ENCODE measurements around the gene ADAMTSL4. TPM values are rescaled to one million over a fixed set of nuclear protein-coding genes. Genes with fewer than 3 reads are reported as not detected.

The ADAMTSL4 gene
- total RNA-seq, 1 donor from 2014 or later: 12.5 TPM

GRCh38 chr1:150535511-150536287, 13.5 kb upstream of the ADAMTSL4 start:
- H3K9me3 Mint-ChIP-seq: no peaks in the 10 kb centered on the region
- H3K4me3 Mint-ChIP-seq: no peak overlapping the region
- peaks cover 26% of the 10 kb centered on the region for H3K4me1 Mint-ChIP-seq (ENCODE audit: unreplicated experiment)
- no peak for DNase-seq (ENCODE audit: extremely low spot score, unreplicated experiment)
- TF ChIP-seq, protein P1, sequence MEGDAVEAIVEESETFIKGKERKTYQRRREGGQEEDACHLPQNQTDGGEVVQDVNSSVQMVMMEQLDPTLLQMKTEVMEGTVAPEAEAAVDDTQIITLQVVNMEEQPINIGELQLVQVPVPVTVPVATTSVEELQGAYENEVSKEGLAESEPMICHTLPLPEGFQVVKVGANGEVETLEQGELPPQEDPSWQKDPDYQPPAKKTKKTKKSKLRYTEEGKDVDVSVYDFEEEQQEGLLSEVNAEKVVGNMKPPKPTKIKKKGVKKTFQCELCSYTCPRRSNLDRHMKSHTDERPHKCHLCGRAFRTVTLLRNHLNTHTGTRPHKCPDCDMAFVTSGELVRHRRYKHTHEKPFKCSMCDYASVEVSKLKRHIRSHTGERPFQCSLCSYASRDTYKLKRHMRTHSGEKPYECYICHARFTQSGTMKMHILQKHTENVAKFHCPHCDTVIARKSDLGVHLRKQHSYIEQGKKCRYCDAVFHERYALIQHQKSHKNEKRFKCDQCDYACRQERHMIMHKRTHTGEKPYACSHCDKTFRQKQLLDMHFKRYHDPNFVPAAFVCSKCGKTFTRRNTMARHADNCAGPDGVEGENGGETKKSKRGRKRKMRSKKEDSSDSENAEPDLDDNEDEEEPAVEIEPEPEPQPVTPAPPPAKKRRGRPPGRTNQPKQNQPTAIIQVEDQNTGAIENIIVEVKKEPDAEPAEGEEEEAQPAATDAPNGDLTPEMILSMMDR (conservative IDR thresholded peaks at IDR 0.05): no peak
- peak overlapping the region; percentile 11 for H3K27ac Mint-ChIP-seq
- no peaks in the 10 kb centered on the region for H3K27me3 Mint-ChIP-seq
- H3K36me3 Mint-ChIP-seq: no peaks in the 10 kb centered on the region

DNA sequence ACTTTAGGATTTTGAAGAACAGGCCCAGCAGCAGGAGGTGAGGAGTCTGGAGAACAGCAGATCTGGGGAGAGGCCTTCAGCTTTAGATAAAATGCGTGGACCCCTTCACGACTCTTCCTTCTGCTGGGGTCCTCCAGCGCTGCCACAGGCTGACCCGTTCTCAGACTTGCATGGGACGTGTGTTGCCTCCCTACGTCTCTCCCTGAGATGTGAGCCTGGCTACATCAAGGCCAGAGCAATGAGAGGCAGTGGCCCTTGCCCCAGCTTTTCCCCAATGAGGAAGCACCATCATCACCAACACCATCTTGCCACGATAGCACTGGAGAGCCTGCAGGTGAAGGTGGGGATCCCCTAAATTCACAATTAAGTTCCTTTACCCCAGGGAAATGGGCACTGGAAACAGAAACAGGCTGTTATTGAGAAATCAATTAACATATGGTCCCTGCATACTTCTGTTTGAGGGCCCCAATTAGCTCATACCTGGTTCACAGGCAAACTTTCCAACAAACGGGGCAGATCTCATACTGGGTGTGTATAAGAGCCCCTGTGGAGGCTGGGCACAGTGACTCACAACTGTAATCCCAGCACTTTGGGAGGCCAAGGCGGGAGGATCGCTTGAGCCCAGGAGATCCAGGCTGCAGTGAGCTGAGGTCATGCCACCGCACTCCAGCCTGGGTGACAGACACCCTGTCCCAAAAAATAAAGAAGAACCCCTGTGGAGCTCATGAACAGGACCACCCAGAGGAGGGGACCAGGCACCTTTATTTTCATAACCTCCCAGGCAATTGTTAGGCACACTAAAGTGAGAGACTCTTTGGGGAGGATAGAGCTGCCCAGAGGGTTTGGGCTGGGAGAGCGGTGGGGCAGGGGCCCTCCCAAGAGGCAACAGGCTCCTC, 12.1 kb upstream of the ADAMTSL4 start:
- Mint-ChIP-seq H3K27ac (no peak overlapping the region), H3K36me3 (no peaks in the 10 kb centered on the region), H3K27me3 (no peaks in the 10 kb centered on the region), H3K9me3 (no peaks in the 10 kb centered on the region), H3K4me1 (ENCODE audit: unreplicated experiment) (peaks cover 18% of the 10 kb centered on the region), H3K4me3 (no peak overlapping the region)
- TF ChIP-seq, protein P1 (conservative IDR thresholded peaks at IDR 0.05): no peak
- no peak for DNase-seq (ENCODE audit: extremely low spot score, unreplicated experiment)

DNA sequence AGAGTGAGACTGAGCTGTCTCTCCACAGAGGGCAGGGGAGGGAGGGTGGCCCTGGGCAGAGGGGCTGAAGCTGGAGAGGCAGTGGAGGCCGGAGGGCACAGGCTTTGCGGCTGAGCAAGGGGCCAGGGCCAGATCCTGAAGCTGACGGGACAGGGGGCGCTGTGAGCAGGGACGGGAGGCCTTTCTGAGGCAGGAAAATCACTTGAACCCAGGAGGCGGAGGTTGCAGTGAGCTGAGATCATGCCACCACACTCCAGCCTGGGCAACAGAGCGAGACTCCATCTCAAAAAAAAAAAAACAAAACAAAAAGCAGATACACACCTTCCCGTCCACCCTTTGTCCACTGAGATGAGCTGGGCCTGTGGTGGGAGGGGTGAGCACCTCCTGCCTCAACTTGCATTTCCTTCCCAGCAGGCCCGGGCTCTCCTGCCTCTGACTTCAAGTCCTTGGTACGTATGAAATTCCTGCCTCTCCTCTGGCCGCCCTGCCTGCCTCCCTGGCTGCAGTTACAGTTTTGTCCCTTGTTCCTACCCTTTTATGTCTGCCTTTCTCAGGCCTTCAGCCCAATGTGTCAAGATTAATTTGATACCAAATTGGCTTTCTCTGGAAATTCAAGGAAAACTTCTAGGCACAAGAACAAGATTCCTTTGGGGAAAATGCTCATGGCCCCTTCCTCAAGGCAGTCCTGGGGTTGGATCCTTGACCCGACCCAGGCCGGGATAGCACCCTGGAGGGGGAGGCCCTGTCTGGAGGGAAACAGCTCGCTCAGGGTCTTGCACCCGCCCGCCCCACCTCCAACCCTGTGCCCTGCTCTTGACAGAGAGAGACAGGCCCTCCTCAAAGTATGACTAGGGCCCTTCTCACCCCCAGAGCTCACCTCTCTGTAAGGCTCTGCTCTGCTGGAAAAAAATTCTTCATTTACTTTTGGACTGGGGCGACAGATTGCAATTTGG, 11.2 kb upstream of the ADAMTSL4 start:
- Mint-ChIP-seq H3K4me3 (no peak overlapping the region), H3K27ac (peak overlapping the region; percentile 71), H3K4me1 (ENCODE audit: unreplicated experiment) (peaks cover 10% of the 10 kb centered on the region), H3K27me3 (no peaks in the 10 kb centered on the region), H3K9me3 (no peaks in the 10 kb centered on the region), H3K36me3 (no peaks in the 10 kb centered on the region)
- DNase-seq (ENCODE audit: extremely low spot score, unreplicated experiment): no peak
- TF ChIP-seq, protein P1 (conservative IDR thresholded peaks at IDR 0.05): no peak

- H3K36me3 Mint-ChIP-seq: no peaks in the 10 kb centered on the region
- H3K4me1 Mint-ChIP-seq (ENCODE audit: unreplicated experiment): peaks cover 24% of the 10 kb centered on the region
- peak overlapping the region; percentile 28 for H3K27ac Mint-ChIP-seq
- TF ChIP-seq, protein P1 (conservative IDR thresholded peaks at IDR 0.05): no peak
- H3K4me3 Mint-ChIP-seq: no peak overlapping the region
- no peaks in the 10 kb centered on the region for H3K9me3 Mint-ChIP-seq
- H3K27me3 Mint-ChIP-seq: no peaks in the 10 kb centered on the region
- DNase-seq (ENCODE audit: extremely low spot score, unreplicated experiment): no peak
Measured at GRCh38 chr1:150543500-150544143, 5.6 kb upstream of the ADAMTSL4 start.

- H3K4me3 Mint-ChIP-seq: no peak overlapping the region
- H3K9me3 Mint-ChIP-seq: no peaks in the 10 kb centered on the region
- no peaks in the 10 kb centered on the region for H3K36me3 Mint-ChIP-seq
- H3K4me1 Mint-ChIP-seq (ENCODE audit: unreplicated experiment): peaks cover 22% of the 10 kb centered on the region
- H3K27me3 Mint-ChIP-seq: no peaks in the 10 kb centered on the region
- no peak overlapping the region for H3K27ac Mint-ChIP-seq
- TF ChIP-seq, protein P1 (conservative IDR thresholded peaks at IDR 0.05): no peak
- DNase-seq (ENCODE audit: extremely low spot score, unreplicated experiment): no peak
Measured at GRCh38 chr1:150544204-150544603, 5.0 kb upstream of the ADAMTSL4 start.
